Measurements from ENCODE around the gene MALL.
"Not testable (repeated sequence)": the region's sequence is repeated elsewhere in the genome, so short reads cannot be mapped to it uniquely, and the experiment has no call there.

Gene MALL

GRCh38 chr2:110101280-110101844 lies 14.3 kb downstream of the MALL start:
- DNase-seq (ENCODE audit: low read depth) = peak; percentile 100
- H3K4me3 ChIP-seq (ENCODE audit: low read length) = no peak overlapping the region
- TF ChIP-seq CTCF (conservative IDR thresholded peaks at IDR 0.05; ENCODE audit: low read depth, low read length) = no peak

- not testable (repeated sequence) for H3K4me3 ChIP-seq (ENCODE audit: low read length)
Observed at GRCh38 chr2:110100880-110101279, 14.7 kb downstream of the MALL start.

GRCh38 chr2:110100480-110100879 lies 15.1 kb downstream of the MALL start:
- no peak for DNase-seq (ENCODE audit: low read depth)
- no peak for TF ChIP-seq CTCF (conservative IDR thresholded peaks at IDR 0.05; ENCODE audit: low read depth, low read length)
- H3K4me3 ChIP-seq (ENCODE audit: low read length) = no peak overlapping the region

More at GRCh38 chr2:110100880-110101279, 14.7 kb downstream of the MALL start:
- not testable (repeated sequence) for DNase-seq (ENCODE audit: low read depth)

- no peak overlapping the region for H3K4me3 ChIP-seq (ENCODE audit: low read length)
- no peak for DNase-seq (ENCODE audit: low read depth)
- no peak for TF ChIP-seq CTCF (conservative IDR thresholded peaks at IDR 0.05; ENCODE audit: low read depth, low read length)
Observed at GRCh38 chr2:110099471-110100225, 16.0 kb downstream of the MALL start.

GRCh38 chr2:110099038-110099425 lies 16.6 kb downstream of the MALL start:
- no peak for TF ChIP-seq CTCF (conservative IDR thresholded peaks at IDR 0.05; ENCODE audit: low read depth, low read length)
- DNase-seq (ENCODE audit: low read depth) = no peak
- no peak overlapping the region for H3K4me3 ChIP-seq (ENCODE audit: low read length)

GRCh38 chr2:110097506-110098220 lies 18.0 kb downstream of the MALL start:
- no peak overlapping the region for H3K4me3 ChIP-seq (ENCODE audit: low read length)
- TF ChIP-seq CTCF (conservative IDR thresholded peaks at IDR 0.05; ENCODE audit: low read depth, low read length) = no peak
- no peak for DNase-seq (ENCODE audit: low read depth)

GRCh38 chr2:110095994-110096633 lies 19.5 kb downstream of the MALL start:
- H3K4me3 ChIP-seq (ENCODE audit: low read length) = no peak overlapping the region
- no peak for TF ChIP-seq CTCF (conservative IDR thresholded peaks at IDR 0.05; ENCODE audit: low read depth, low read length)
- no peak for DNase-seq (ENCODE audit: low read depth)

- not testable (repeated sequence) for H3K4me3 ChIP-seq (ENCODE audit: low read length); DNase-seq (ENCODE audit: low read depth)
Observed at GRCh38 chr2:110094884-110095534, 20.6 kb downstream of the MALL start.

GRCh38 chr2:110093924-110094323 lies 21.7 kb downstream of the MALL start:
- not testable (repeated sequence) for H3K4me3 ChIP-seq (ENCODE audit: low read length); DNase-seq (ENCODE audit: low read depth)

- DNase-seq (ENCODE audit: low read depth); H3K4me3 ChIP-seq (ENCODE audit: low read length): not testable (repeated sequence)
Observed at GRCh38 chr2:110090164-110090563, 25.5 kb downstream of the MALL start.

Measured in retinal pigment epithelial cell (primary cell).